Parathyroid adenoma (tissue), 2 donors: Measurements from ENCODE around the gene YAF2.

ENCODE experiments used
- H2AFZ ChIP-seq: fragments of 300-600 bp; sonication (generic); one replicate; pipeline ENCODE4 v1.7.0; 2017; ENCODE audit warnings: antibody characterized with exemption, mild to moderate bottlenecking
- H3K27ac ChIP-seq: fragments of 300-600 bp; sonication (generic); one replicate; pipeline ENCODE4 v1.7.0; 2017
- H3K27me3 ChIP-seq: fragments of 300-600 bp; sonication (generic); one replicate; pipeline ENCODE4 v1.7.0; 2017; ENCODE audit warnings: low read length; ENCODE audit not compliant: control insufficient read depth, insufficient read depth
- H3K36me3 ChIP-seq: fragments of 300-600 bp; sonication (generic); one replicate; pipeline ENCODE4 v1.7.0; 2017; ENCODE audit warnings: low read length; ENCODE audit not compliant: control insufficient read depth, insufficient read depth
- H3K4me1 ChIP-seq: fragments of 300-600 bp; sonication (generic); one replicate; pipeline ENCODE4 v1.7.0; 2017; ENCODE audit warnings: control low read depth
- H3K4me2 ChIP-seq: fragments of 300-600 bp; sonication (generic); one replicate; pipeline ENCODE4 v1.7.0; 2017; ENCODE audit warnings: low read length
- H3K4me3 ChIP-seq: fragments of 300-600 bp; sonication (generic); one replicate; pipeline ENCODE4 v1.7.0; 2017; ENCODE audit warnings: low read depth, low read length
- H3K79me2 ChIP-seq: fragments of 300-600 bp; sonication (generic); one replicate; pipeline ENCODE4 v1.7.0; 2017; ENCODE audit warnings: control low read depth
- H3K9ac ChIP-seq: fragments of 300-600 bp; sonication (generic); one replicate; pipeline ENCODE4 v1.7.0; 2017; ENCODE audit warnings: mild to moderate bottlenecking
- H3K9me3 ChIP-seq: fragments of 300-600 bp; sonication (generic); one replicate; pipeline ENCODE4 v1.7.0; 2017; ENCODE audit warnings: low read length; ENCODE audit not compliant: control insufficient read depth
- CTCF ChIP-seq: fragments of 300-600 bp; sonication (generic); IDR thresholded peaks from one replicate; pipeline ENCODE4 v1.7.0; 2017; ENCODE audit warnings: antibody characterized with exemption, mild to moderate bottlenecking
- donor health status: primary hyperparathyroidism.

YAF2 gene

GRCh38 chr12:42267413-42268190 is 29.6 kb upstream of the YAF2 start:
- TF ChIP-seq CTCF, result no peak
- H3K27me3 ChIP-seq, result no peaks in the 10 kb centered on the region
- H3K9me3 ChIP-seq, result no peaks in the 10 kb centered on the region
- H3K36me3 ChIP-seq, result no peaks in the 10 kb centered on the region
- H3K27ac ChIP-seq, result no peak overlapping the region
- no peaks in the 10 kb centered on the region for H3K79me2 ChIP-seq
- no peak overlapping the region for H2AFZ ChIP-seq
- no peak overlapping the region for H3K4me3 ChIP-seq
- no peak overlapping the region for H3K9ac ChIP-seq
- no peaks in the 10 kb centered on the region for H3K4me1 ChIP-seq
- no peak overlapping the region for H3K4me2 ChIP-seq

DNA sequence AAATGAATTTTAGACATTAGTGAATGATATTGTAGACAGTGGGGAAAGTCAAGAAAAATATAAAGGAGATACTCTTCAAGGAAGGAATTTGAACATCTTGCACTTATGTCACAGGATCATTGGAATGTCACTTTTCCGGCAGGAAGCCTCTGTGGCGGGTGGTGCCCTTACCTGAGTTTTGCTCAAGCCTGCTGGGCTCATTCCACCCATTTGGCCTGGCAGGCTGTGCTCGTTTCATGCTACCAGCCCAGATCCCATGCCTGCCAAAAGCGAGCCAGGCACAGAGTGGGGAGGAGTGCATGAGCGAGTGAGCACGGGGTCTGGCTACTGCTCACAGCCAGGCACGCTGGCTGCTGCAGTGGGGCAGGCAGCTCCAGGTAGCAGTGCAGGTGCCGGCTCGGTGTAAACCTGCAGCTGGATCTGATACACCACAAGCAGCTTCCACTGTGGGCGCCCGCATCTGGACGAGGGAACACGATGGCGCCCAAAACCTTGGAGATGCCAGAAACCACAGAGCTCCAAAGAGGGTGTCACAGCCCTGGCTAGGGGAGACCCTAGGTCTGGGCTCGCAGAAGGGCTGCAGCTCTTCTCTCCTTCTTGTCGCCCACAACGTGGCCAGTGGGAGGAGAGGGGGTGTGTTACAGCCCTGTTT is 28.7 kb upstream of the YAF2 start:
- Histone ChIP-seq H3K4me3 (no peak overlapping the region), H3K36me3 (no peaks in the 10 kb centered on the region), H3K27me3 (no peaks in the 10 kb centered on the region), H3K9me3 (no peaks in the 10 kb centered on the region), H3K9ac (no peak overlapping the region), H3K4me2 (no peak overlapping the region), H3K4me1 (no peaks in the 10 kb centered on the region), H2AFZ (no peak overlapping the region), H3K79me2 (no peaks in the 10 kb centered on the region), H3K27ac (no peak overlapping the region)
- TF ChIP-seq CTCF, result no peak

DNA sequence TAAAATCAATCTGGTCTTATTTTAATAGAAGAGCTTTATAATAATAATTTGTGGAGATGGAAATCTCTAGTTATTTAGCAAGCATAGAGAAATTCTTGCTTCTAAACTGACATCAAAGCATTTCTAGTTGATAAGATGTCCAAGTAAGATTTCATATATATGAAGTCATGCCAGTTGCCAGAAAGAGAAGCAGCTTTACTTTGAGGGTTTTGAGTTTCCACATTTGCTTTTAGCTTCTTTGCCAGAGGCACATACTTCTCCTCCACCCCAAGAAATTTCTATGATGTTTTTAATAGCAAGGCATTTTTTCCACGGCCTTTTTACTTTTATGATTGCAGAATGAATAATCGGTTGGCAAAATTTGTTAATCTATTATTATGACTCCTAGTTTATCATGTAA is 24.2 kb upstream of the YAF2 start:
- H3K9ac ChIP-seq, result no peak overlapping the region
- no peaks in the 10 kb centered on the region for H3K4me1 ChIP-seq
- no peaks in the 10 kb centered on the region for H3K36me3 ChIP-seq
- no peak for TF ChIP-seq CTCF
- no peaks in the 10 kb centered on the region for H3K9me3 ChIP-seq
- no peaks in the 10 kb centered on the region for H3K79me2 ChIP-seq
- H3K4me2 ChIP-seq, result no peak overlapping the region
- H2AFZ ChIP-seq, result no peak overlapping the region
- H3K27ac ChIP-seq, result no peak overlapping the region
- no peaks in the 10 kb centered on the region for H3K27me3 ChIP-seq
- no peak overlapping the region for H3K4me3 ChIP-seq

GRCh38 chr12:42261708-42262107 is 23.7 kb upstream of the YAF2 start:
- H3K9ac ChIP-seq, result no peak overlapping the region
- H3K4me3 ChIP-seq, result no peak overlapping the region
- no peak for TF ChIP-seq CTCF
- no peak overlapping the region for H3K27ac ChIP-seq
- H2AFZ ChIP-seq, result no peak overlapping the region
- H3K4me1 ChIP-seq, result no peaks in the 10 kb centered on the region
- H3K4me2 ChIP-seq, result no peak overlapping the region
- no peaks in the 10 kb centered on the region for H3K9me3 ChIP-seq
- H3K79me2 ChIP-seq, result no peaks in the 10 kb centered on the region
- no peaks in the 10 kb centered on the region for H3K27me3 ChIP-seq
- H3K36me3 ChIP-seq, result no peaks in the 10 kb centered on the region
